HepG2 (cell line): ENCODE data around the gene ATOH8. TPM values are rescaled to one million over a fixed set of nuclear protein-coding genes. Genes with fewer than 3 reads are reported as not detected.

Experiments
- ATAC-seq: fragments of 200-7000 bp; cut with Tn5 transposase; 3 replicates; pipeline ENCODE4 v1.9.1; 2020; ENCODE audit warnings: mild to moderate bottlenecking, moderate library complexity
- BruUV-seq: library from RNA; stranded (reverse); fragments of 400-500 nt; replicated peaks from 2 replicates; lab custom pipeline; 2021; lab: Mats Ljungman, UMichigan
- CTCF ChIA-PET: fragments of 300-600 bp; formaldehyde crosslinking; extraction: SDS; loops from one replicate; lab custom pipeline; 2021; ENCODE audit warnings: low total read pairs, inconsistent platforms, low intra/inter-chr PET ratio; lab: Yijun Ruan, JAX
- POLR2A ChIA-PET: fragments of 350-600 bp; sonication (Branson Sonifier 250); formaldehyde crosslinking; loops from one replicate; lab custom pipeline; 2020; ENCODE audit warnings: antibody characterized with exemption, inconsistent platforms; lab: Yijun Ruan, JAX
- DNase-seq: peaks from one replicate; pipeline ENCODE4 v3.0.0-alpha.2; 2015; ENCODE audit warnings: low spot score
- FAIRE-seq: peaks from 3 replicates; lab custom pipeline; 2011; peaks lifted over from hg19 to GRCh38; lab: Jason Lieb, UNC
- H2AFZ ChIP-seq: one replicate; pipeline ENCODE4 v1.6.1; 2011; ENCODE audit warnings: low read length, inconsistent platforms
- H3K27ac ChIP-seq: fragments of 300-600 bp; 3 replicates; pipeline ENCODE4 v1.8.0; 2011; ENCODE audit warnings: mixed run types, mild to moderate bottlenecking, mixed read lengths, low read length, inconsistent platforms; ENCODE audit not compliant: insufficient read depth; ENCODE audit errors: extremely low read length
- H3K27me3 ChIP-seq, 2 experiments: fragments of 200-600 bp in 1 of 2; 2 replicates in 1 of 2; 3 replicates in 1 of 2; pipeline versions ENCODE4 v1.6.0 to v1.8.0; 2011; ENCODE audit warnings: low read length in 2 of 2, mild to moderate bottlenecking in 2 of 2, moderate library complexity in 2 of 2, inconsistent platforms in 1 of 2; ENCODE audit not compliant: insufficient read depth in 2 of 2, control insufficient read depth in 1 of 2
- H3K36me3 ChIP-seq, 2 experiments: fragments of 200-600 bp in 1 of 2; replicated peaks in 1 of 2; 2 replicates in 1 of 2; 3 replicates in 1 of 2; pipeline versions ENCODE4 v1.5.1 to v1.8.0; 2011; ENCODE audit warnings: low read length in 2 of 2, inconsistent platforms in 1 of 2; ENCODE audit not compliant: insufficient read depth in 2 of 2, control insufficient read depth in 1 of 2
- H3K4me1 ChIP-seq: 2 replicates; pipeline ENCODE4 v1.5.1; 2012; ENCODE audit warnings: low read length, inconsistent platforms; ENCODE audit not compliant: insufficient read depth
- H3K4me2 ChIP-seq: 2 replicates; pipeline ENCODE4 v1.6.0; 2011; ENCODE audit warnings: low read depth, low read length, inconsistent platforms
- H3K4me3 ChIP-seq, 3 experiments: fragments of 200-600 bp in 1 of 3; sonication (generic), shearing (Covaris generic) in 1 of 3; replicated peaks in 1 of 3; 2 replicates each; pipeline ENCODE4 v1.5.1; 2011 to 2016; ENCODE audit warnings: low read length in 3 of 3, inconsistent platforms in 2 of 3, low read depth in 2 of 3, mild to moderate bottlenecking in 2 of 3, control low read depth in 1 of 3, mixed read lengths in 1 of 3; ENCODE audit not compliant: insufficient read depth in 1 of 3
- H3K79me2 ChIP-seq: one replicate; pipeline ENCODE4 v1.6.1; 2011; ENCODE audit warnings: low read length, inconsistent platforms; ENCODE audit not compliant: insufficient read depth
- H3K9ac ChIP-seq: 2 replicates; pipeline ENCODE4 v1.6.0; 2011; ENCODE audit warnings: mild to moderate bottlenecking, low read depth, low read length, inconsistent platforms; ENCODE audit not compliant: insufficient read depth
- H3K9me3 ChIP-seq: 2 replicates; pipeline ENCODE4 v1.5.1; 2012; ENCODE audit warnings: mild to moderate bottlenecking, low read length
- H4K20me1 ChIP-seq: 2 replicates; pipeline ENCODE4 v1.6.0; 2011; ENCODE audit warnings: inconsistent platforms, mild to moderate bottlenecking, low read length, moderate library complexity; ENCODE audit not compliant: insufficient read depth
- IRF2 ChIP-seq: IDR thresholded peaks from 2 replicates; pipeline ENCODE4 v1.6.1; 2018; ENCODE audit warnings: missing genetic modification reagents, missing compliant biosample characterization
- KAT7 ChIP-seq: IDR thresholded peaks from 2 replicates; pipeline ENCODE4 v1.6.1; 2018; ENCODE audit warnings: borderline replicate concordance, missing compliant biosample characterization
- RFXANK ChIP-seq: IDR thresholded peaks from 2 replicates; pipeline ENCODE4 v1.6.1; 2016
- SAFB2 ChIP-seq: sonication (generic); formaldehyde crosslinking; IDR thresholded peaks from 2 replicates; pipeline ENCODE4 v1.5.1; 2020; ENCODE audit warnings: missing genetic modification reagents, low read depth, mild to moderate bottlenecking, borderline replicate concordance
- U2AF2 ChIP-seq: fragments of 200-400 bp; formaldehyde crosslinking; IDR thresholded peaks from 2 replicates; pipeline ENCODE4 v1.6.1; 2017; ENCODE audit warnings: low read depth, mild to moderate bottlenecking, low read length
- WGBS: methylation state at CpG from one replicate; pipeline ENCODE4 v1.1.6; 2017; ENCODE audit warnings: low lambda C conversion rate; 5-methylcytosine and 5-hydroxymethylcytosine counted together
- in situ Hi-C: cut with HindIII; loops from 2 replicates; pipeline ENCODE4 v1.10.0; 2017; ENCODE audit warnings: low pct_unique_long_range_greater_than_20kb; ENCODE audit not compliant: extremely low pct_ligation_motif_present
- intact Hi-C: fragments of 100-400 bp; cut with micrococcal nuclease; formaldehyde crosslinking; loops from one replicate; pipeline ENCODE4 v1.10.0; 2022; ENCODE audit not compliant: unreplicated experiment
- polyA plus RNA-seq, 8 experiments: library from polyadenylated mRNA; depleted of rRNA in 3 of 8; stranded (reverse) in 7 of 8; unstranded in 1 of 8; fragments of >200 nt; fragmentation: Illumina TruSeq in 4 of 8; extraction: Trizol in 4 of 8; gene quantifications; 2 replicates each; pipeline versions ENCODE4 v1.2.1 to v1.2.3, GENCODE V29; 2011 to 2016; ENCODE audit warnings: low read depth in 4 of 8, missing spikeins in 1 of 8, mixed read lengths in 1 of 8; ENCODE audit not compliant: insufficient read depth in 1 of 8
- total RNA-seq, 5 experiments: library from RNA; depleted of rRNA; stranded (reverse); fragments of >200 nt; fragmentation: Illumina TruSeq; extraction: Trizol; gene quantifications; 2 replicates each; pipeline ENCODE4 v1.2.3, GENCODE V29; 2016; ENCODE audit warnings: low read depth in 1 of 5
- TF ChIP-seq, protein P1 (sequence below): sonication (generic); formaldehyde crosslinking; IDR thresholded peaks from 2 replicates; pipeline ENCODE4 v1.9.0; 2022; ENCODE audit warnings: low read depth, missing genetic modification reagents
- TF ChIP-seq, protein P2 (sequence below): sonication (generic); formaldehyde crosslinking; IDR thresholded peaks from 2 replicates; pipeline ENCODE4 v1.4.0; 2020; ENCODE audit warnings: missing genetic modification reagents, borderline replicate concordance

ATOH8 gene
- total and polyA plus RNA-seq, 2 of the 13 experiments (the other 11 are each of a cell fraction or from before 2014, with no cell fraction given) = 0.13 to 0.61 TPM

DNA sequence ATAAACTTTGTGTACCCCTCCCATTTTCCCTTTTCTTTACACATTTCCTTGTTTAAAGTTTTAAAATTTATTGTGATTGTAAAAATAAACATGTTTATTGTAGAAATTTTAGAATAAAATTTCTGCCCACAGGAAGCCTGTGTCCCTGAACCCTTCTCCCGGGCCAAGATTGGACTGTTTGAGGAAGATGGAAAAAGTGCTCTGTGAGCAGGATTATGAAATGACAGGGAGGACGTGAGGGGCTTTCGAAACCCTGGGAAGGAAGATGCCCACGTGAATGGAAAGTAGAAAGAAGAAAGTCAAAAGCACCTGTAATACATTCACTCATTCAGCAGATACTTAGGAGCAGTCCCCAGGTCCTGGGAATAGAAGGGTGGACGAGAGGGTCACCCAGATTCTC is 25.4 kb upstream of the ATOH8 start:
- intact Hi-C loops = no loop called here

More for the DNA sequence above, 25.4 kb upstream of the ATOH8 start:
- no peak overlapping the region for H3K4me3 ChIP-seq
- WGBS = 15% methylated on average over 5 of the region's 5 CpGs
- no peak overlapping the region for H3K4me2 ChIP-seq
- no peak overlapping the region for H3K9ac ChIP-seq
- no peak overlapping the region for H3K27ac ChIP-seq
- in situ Hi-C loops = loop anchor here (5.0 kb wide), 1 partner anchor 84 kb away; no protein-coding TSS in a partner anchor
- CTCF ChIA-PET = interaction anchor here (0.7 to 6.8 kb wide), 9 partner anchors 20 to 352 kb away, joined by 3 to 106 read pairs (median 5); partner anchors contain the start of gene ST3GAL5
- peaks cover 25% of the 10 kb centered on the region; the same call in 1 of the 2 replicates for H3K4me1 ChIP-seq
- H3K79me2 ChIP-seq = no peaks in the 10 kb centered on the region
- H3K9me3 ChIP-seq = no peaks in the 10 kb centered on the region
- TF ChIP-seq SAFB2 (CRISPR knock-in tag) (no peak), IRF2 (CRISPR knock-in tag) (no peak), RFXANK (CRISPR knock-in tag) (no peak), KAT7 (no peak), U2AF2 (no peak)
- TF ChIP-seq, protein P1, sequence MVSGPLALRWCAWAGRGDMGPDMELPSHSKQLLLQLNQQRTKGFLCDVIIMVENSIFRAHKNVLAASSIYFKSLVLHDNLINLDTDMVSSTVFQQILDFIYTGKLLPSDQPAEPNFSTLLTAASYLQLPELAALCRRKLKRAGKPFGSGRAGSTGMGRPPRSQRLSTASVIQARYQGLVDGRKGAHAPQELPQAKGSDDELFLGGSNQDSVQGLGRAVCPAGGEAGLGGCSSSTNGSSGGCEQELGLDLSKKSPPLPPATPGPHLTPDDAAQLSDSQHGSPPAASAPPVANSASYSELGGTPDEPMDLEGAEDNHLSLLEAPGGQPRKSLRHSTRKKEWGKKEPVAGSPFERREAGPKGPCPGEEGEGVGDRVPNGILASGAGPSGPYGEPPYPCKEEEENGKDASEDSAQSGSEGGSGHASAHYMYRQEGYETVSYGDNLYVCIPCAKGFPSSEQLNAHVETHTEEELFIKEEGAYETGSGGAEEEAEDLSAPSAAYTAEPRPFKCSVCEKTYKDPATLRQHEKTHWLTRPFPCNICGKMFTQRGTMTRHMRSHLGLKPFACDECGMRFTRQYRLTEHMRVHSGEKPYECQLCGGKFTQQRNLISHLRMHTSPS (CRISPR knock-in tag) = no peak
- TF ChIP-seq, protein P2, sequence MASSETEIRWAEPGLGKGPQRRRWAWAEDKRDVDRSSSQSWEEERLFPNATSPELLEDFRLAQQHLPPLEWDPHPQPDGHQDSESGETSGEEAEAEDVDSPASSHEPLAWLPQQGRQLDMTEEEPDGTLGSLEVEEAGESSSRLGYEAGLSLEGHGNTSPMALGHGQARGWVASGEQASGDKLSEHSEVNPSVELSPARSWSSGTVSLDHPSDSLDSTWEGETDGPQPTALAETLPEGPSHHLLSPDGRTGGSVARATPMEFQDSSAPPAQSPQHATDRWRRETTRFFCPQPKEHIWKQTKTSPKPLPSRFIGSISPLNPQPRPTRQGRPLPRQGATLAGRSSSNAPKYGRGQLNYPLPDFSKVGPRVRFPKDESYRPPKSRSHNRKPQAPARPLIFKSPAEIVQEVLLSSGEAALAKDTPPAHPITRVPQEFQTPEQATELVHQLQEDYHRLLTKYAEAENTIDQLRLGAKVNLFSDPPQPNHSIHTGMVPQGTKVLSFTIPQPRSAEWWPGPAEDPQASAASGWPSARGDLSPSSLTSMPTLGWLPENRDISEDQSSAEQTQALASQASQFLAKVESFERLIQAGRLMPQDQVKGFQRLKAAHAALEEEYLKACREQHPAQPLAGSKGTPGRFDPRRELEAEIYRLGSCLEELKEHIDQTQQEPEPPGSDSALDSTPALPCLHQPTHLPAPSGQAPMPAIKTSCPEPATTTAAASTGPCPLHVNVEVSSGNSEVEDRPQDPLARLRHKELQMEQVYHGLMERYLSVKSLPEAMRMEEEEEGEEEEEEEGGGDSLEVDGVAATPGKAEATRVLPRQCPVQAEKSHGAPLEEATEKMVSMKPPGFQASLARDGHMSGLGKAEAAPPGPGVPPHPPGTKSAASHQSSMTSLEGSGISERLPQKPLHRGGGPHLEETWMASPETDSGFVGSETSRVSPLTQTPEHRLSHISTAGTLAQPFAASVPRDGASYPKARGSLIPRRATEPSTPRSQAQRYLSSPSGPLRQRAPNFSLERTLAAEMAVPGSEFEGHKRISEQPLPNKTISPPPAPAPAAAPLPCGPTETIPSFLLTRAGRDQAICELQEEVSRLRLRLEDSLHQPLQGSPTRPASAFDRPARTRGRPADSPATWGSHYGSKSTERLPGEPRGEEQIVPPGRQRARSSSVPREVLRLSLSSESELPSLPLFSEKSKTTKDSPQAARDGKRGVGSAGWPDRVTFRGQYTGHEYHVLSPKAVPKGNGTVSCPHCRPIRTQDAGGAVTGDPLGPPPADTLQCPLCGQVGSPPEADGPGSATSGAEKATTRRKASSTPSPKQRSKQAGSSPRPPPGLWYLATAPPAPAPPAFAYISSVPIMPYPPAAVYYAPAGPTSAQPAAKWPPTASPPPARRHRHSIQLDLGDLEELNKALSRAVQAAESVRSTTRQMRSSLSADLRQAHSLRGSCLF (CRISPR knock-in tag) = no peak
- peaks cover 5 to 24% of the 10 kb centered on the region in 2 experiments for H3K27me3 ChIP-seq
- DNase-seq = no peak
- no peaks in the 10 kb centered on the region for H3K36me3 ChIP-seq
- no peak overlapping the region for H2AFZ ChIP-seq
- peak; percentile 7; the same call in 1 of the 3 replicates for ATAC-seq
- H4K20me1 ChIP-seq = no peaks in the 10 kb centered on the region
- POLR2A ChIA-PET = no interaction called here
- FAIRE-seq = no peak
- no TSS peak for BruUV-seq
